Neural cell (in vitro differentiated cells): ENCODE measurements around the gene TBC1D5. TPM values are rescaled to one million over a fixed set of nuclear protein-coding genes. Genes with fewer than 3 reads are reported as not detected.

Experiments used
- H2AFZ ChIP-seq: fragments of 200-600, 300-800 bp; sonication (generic), shearing (Covaris generic); 2 replicates; pipeline ENCODE4 v1.6.0; 2014; ENCODE audit warnings: low read depth, mild to moderate bottlenecking, antibody characterized with exemption, low read length, moderate library complexity
- H3F3A ChIP-seq: fragments of 200-600 bp; shearing (Covaris generic); 2 replicates; pipeline ENCODE4 v1.6.1; 2016; ENCODE audit warnings: mild to moderate bottlenecking, moderate library complexity, mixed read lengths, antibody characterized with exemption, low read length; ENCODE audit not compliant: insufficient read depth, poor library complexity, severe bottlenecking
- H3K27ac ChIP-seq: fragments of 200-600, 300-800 bp; sonication (generic), shearing (Covaris generic); 2 replicates; pipeline ENCODE4 v1.5.1; 2014; ENCODE audit warnings: mild to moderate bottlenecking, low read length, moderate library complexity
- H3K27me3 ChIP-seq: fragments of 300-800, 200-600 bp; sonication (generic), shearing (Covaris generic); 2 replicates; pipeline ENCODE4 v1.6.0; 2014; ENCODE audit warnings: mild to moderate bottlenecking, low read depth, low read length, moderate library complexity; ENCODE audit not compliant: insufficient read depth
- H3K36me3 ChIP-seq: fragments of 300-800, 200-600 bp; sonication (generic), shearing (Covaris generic); 2 replicates; pipeline ENCODE4 v1.5.1; 2014; ENCODE audit warnings: mild to moderate bottlenecking, antibody characterized with exemption, low read length, moderate library complexity; ENCODE audit not compliant: insufficient read depth
- H3K4me2 ChIP-seq: fragments of 300-800, 200-600 bp; sonication (generic), shearing (Covaris generic); 2 replicates; pipeline ENCODE4 v1.6.0; 2014; ENCODE audit warnings: mild to moderate bottlenecking, low read length
- H3K4me3 ChIP-seq: fragments of 300-800, 200-600 bp; sonication (generic), shearing (Covaris generic); 2 replicates; pipeline ENCODE4 v1.5.1; 2014; ENCODE audit warnings: mild to moderate bottlenecking, low read length, moderate library complexity
- H3K79me2 ChIP-seq: fragments of 200-600 bp; shearing (Covaris generic); replicated peaks from 2 replicates; pipeline ENCODE4 v1.6.0; 2014; ENCODE audit warnings: mild to moderate bottlenecking, low read length, moderate library complexity; ENCODE audit not compliant: insufficient read depth
- H3K9ac ChIP-seq: fragments of 300-800, 200-600 bp; sonication (generic), shearing (Covaris generic); 2 replicates; pipeline ENCODE4 v1.6.1; 2016; ENCODE audit warnings: mild to moderate bottlenecking, low read length, mixed read lengths
- H3K9me2 ChIP-seq: fragments of 200-600 bp; shearing (Covaris generic); 2 replicates; pipeline ENCODE4 v1.6.1; 2016; ENCODE audit warnings: mild to moderate bottlenecking, low read length, mixed read lengths; ENCODE audit not compliant: insufficient read depth
- H3K9me3 ChIP-seq: fragments of 200-600, 300-800 bp; sonication (generic), shearing (Covaris generic); 2 replicates; pipeline ENCODE4 v1.6.1; 2016; ENCODE audit warnings: mild to moderate bottlenecking, mixed run types, low read length, moderate library complexity, mixed read lengths
- H4K20me1 ChIP-seq: fragments of 200-600 bp; shearing (Covaris generic); 2 replicates; pipeline ENCODE4 v1.6.1; 2016; ENCODE audit warnings: mild to moderate bottlenecking, mixed run types; ENCODE audit not compliant: insufficient read depth
- EP300 ChIP-seq: fragments of 450-650 bp; conservative IDR thresholded peaks from 2 replicates; pipeline ENCODE4 v1.6.1; 2014; ENCODE audit warnings: antibody characterized with exemption, mild to moderate bottlenecking, moderate library complexity; ENCODE audit not compliant: poor library complexity, severe bottlenecking
- EZH2 ChIP-seq: fragments of 200-600, 300-800 bp; shearing (Covaris generic), sonication (generic); IDR thresholded peaks from 2 replicates; pipeline ENCODE4 v1.6.1; 2014; ENCODE audit warnings: antibody characterized with exemption, low read length, borderline replicate concordance, mild to moderate bottlenecking; ENCODE audit not compliant: insufficient read depth, poor library complexity, severe bottlenecking
- MXI1 ChIP-seq: fragments of 450-650 bp; conservative IDR thresholded peaks from 2 replicates; pipeline ENCODE4 v1.6.1; 2014; ENCODE audit warnings: antibody characterized with exemption, mild to moderate bottlenecking; ENCODE audit not compliant: poor library complexity, severe bottlenecking
- POLR2AphosphoS5 ChIP-seq: IDR thresholded peaks from 2 replicates; pipeline ENCODE4 v1.6.1; 2012
- RAD21 ChIP-seq: fragments of 450-650 bp; conservative IDR thresholded peaks from 2 replicates; pipeline ENCODE4 v1.6.1; 2014; ENCODE audit warnings: antibody characterized with exemption, mild to moderate bottlenecking, moderate library complexity
- SMC3 ChIP-seq: fragments of 450-650 bp; conservative IDR thresholded peaks from 2 replicates; pipeline ENCODE4 v1.6.1; 2014; ENCODE audit warnings: antibody characterized with exemption, mild to moderate bottlenecking, moderate library complexity; ENCODE audit not compliant: poor library complexity
- TAF1 ChIP-seq: IDR thresholded peaks from 2 replicates; pipeline ENCODE4 v1.6.1; 2012; ENCODE audit warnings: low read depth
- polyA plus RNA-seq: library from polyadenylated mRNA; depleted of rRNA; stranded (reverse); fragments of >200 nt; gene quantifications from 2 replicates; pipeline ENCODE4 v1.2.3, GENCODE V29; 2014
- TF ChIP-seq, protein P1 (sequence below): fragments of 450-650 bp; IDR thresholded peaks from 2 replicates; pipeline ENCODE4 v1.5.1; 2014; ENCODE audit warnings: antibody characterized with exemption, mild to moderate bottlenecking, moderate library complexity; ENCODE audit not compliant: poor library complexity, severe bottlenecking
- TF ChIP-seq, protein P2 (sequence below): IDR thresholded peaks from 2 replicates; pipeline ENCODE4 v1.6.1; 2012; ENCODE audit warnings: borderline replicate concordance

The TBC1D5 gene
- polyA plus RNA-seq, 1 donor from 2014 or later = 28.3 TPM

DNA sequence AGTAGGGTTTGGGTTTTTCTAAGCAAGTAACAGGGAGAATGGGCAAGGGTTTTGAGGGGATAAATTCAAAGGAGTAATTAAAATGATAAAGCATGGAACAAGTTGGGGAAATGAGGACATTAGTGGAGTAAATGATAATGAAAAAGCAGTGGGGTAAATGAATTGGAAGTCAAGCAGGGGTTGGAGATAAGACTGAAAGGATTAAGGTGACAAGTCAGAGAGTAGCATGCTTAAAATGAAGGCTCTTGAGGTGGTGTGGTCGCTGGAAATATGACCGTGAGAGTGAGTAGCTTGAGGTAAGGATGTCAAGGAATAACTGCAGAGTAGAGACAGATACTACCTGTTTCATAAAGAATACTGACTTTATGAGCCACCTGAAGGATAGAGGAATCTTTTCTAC is 408.5 kb downstream of the TBC1D5 start:
- no peak overlapping the region for H3K9ac ChIP-seq
- H3K36me3 ChIP-seq = no peaks in the 10 kb centered on the region
- H3K9me2 ChIP-seq = no peaks in the 10 kb centered on the region
- H3K4me3 ChIP-seq = no peak overlapping the region
- no peak overlapping the region for H2AFZ ChIP-seq
- H3F3A ChIP-seq = no peaks in the 10 kb centered on the region
- no peaks in the 10 kb centered on the region for H3K27me3 ChIP-seq
- no peaks in the 10 kb centered on the region for H3K9me3 ChIP-seq
- no peaks in the 10 kb centered on the region for H3K79me2 ChIP-seq
- no peaks in the 10 kb centered on the region for H4K20me1 ChIP-seq
- H3K27ac ChIP-seq = no peak overlapping the region
- no peak for TF ChIP-seq EZH2
- no peak for TF ChIP-seq TAF1
- no peak for TF ChIP-seq MXI1
- TF ChIP-seq, protein P1, sequence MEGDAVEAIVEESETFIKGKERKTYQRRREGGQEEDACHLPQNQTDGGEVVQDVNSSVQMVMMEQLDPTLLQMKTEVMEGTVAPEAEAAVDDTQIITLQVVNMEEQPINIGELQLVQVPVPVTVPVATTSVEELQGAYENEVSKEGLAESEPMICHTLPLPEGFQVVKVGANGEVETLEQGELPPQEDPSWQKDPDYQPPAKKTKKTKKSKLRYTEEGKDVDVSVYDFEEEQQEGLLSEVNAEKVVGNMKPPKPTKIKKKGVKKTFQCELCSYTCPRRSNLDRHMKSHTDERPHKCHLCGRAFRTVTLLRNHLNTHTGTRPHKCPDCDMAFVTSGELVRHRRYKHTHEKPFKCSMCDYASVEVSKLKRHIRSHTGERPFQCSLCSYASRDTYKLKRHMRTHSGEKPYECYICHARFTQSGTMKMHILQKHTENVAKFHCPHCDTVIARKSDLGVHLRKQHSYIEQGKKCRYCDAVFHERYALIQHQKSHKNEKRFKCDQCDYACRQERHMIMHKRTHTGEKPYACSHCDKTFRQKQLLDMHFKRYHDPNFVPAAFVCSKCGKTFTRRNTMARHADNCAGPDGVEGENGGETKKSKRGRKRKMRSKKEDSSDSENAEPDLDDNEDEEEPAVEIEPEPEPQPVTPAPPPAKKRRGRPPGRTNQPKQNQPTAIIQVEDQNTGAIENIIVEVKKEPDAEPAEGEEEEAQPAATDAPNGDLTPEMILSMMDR = no peak
- no peak for TF ChIP-seq SMC3
- no peak for TF ChIP-seq EP300
- no peak for TF ChIP-seq RAD21
- TF ChIP-seq, protein P2, sequence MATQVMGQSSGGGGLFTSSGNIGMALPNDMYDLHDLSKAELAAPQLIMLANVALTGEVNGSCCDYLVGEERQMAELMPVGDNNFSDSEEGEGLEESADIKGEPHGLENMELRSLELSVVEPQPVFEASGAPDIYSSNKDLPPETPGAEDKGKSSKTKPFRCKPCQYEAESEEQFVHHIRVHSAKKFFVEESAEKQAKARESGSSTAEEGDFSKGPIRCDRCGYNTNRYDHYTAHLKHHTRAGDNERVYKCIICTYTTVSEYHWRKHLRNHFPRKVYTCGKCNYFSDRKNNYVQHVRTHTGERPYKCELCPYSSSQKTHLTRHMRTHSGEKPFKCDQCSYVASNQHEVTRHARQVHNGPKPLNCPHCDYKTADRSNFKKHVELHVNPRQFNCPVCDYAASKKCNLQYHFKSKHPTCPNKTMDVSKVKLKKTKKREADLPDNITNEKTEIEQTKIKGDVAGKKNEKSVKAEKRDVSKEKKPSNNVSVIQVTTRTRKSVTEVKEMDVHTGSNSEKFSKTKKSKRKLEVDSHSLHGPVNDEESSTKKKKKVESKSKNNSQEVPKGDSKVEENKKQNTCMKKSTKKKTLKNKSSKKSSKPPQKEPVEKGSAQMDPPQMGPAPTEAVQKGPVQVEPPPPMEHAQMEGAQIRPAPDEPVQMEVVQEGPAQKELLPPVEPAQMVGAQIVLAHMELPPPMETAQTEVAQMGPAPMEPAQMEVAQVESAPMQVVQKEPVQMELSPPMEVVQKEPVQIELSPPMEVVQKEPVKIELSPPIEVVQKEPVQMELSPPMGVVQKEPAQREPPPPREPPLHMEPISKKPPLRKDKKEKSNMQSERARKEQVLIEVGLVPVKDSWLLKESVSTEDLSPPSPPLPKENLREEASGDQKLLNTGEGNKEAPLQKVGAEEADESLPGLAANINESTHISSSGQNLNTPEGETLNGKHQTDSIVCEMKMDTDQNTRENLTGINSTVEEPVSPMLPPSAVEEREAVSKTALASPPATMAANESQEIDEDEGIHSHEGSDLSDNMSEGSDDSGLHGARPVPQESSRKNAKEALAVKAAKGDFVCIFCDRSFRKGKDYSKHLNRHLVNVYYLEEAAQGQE = no peak
- TF ChIP-seq POLR2AphosphoS5 = no peak
- H3K4me2 ChIP-seq = no peak overlapping the region

DNA sequence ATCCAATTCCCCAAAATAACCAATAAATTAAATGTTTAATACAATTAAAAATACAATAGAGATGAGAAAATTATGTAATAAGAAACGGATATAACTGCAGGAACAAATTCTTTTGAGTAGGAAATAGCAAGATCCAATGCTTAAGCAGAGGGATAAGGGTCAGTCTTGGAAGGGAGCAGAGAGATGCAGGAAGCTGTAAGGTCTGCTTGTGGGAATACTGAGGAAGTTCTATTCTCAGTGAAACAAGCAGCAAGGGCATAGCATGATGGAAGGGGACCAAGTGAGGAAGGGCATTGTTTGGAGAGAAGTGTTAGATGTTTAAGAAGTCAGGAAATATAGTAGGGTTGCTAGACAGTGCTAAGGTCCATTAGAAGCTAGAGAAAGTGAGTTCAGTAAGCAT is 409.0 kb downstream of the TBC1D5 start:
- H3K27me3 ChIP-seq = no peaks in the 10 kb centered on the region
- no peaks in the 10 kb centered on the region for H3K36me3 ChIP-seq
- H3K79me2 ChIP-seq = no peaks in the 10 kb centered on the region
- H3K9me3 ChIP-seq = no peaks in the 10 kb centered on the region
- H3K27ac ChIP-seq = no peak overlapping the region
- no peak overlapping the region for H3K4me2 ChIP-seq
- H3F3A ChIP-seq = no peaks in the 10 kb centered on the region
- H2AFZ ChIP-seq = no peak overlapping the region
- no peaks in the 10 kb centered on the region for H3K9me2 ChIP-seq
- TF ChIP-seq MXI1 = no peak
- TF ChIP-seq POLR2AphosphoS5 = no peak
- TF ChIP-seq EZH2 = no peak
- TF ChIP-seq EP300 = no peak
- no peak for TF ChIP-seq TAF1
- TF ChIP-seq RAD21 = no peak
- no peak for TF ChIP-seq SMC3
- TF ChIP-seq, protein P2 = no peak
- TF ChIP-seq, protein P1 = no peak
- H4K20me1 ChIP-seq = no peaks in the 10 kb centered on the region
- H3K9ac ChIP-seq = no peak overlapping the region
- H3K4me3 ChIP-seq = no peak overlapping the region
